ENCODE results near the gene ASIC3.

Gene ASIC3

GRCh38 chr7:151076863-151077704 is 28.8 kb downstream of the ASIC3 start:
- TF ChIP-seq, protein P1, sequence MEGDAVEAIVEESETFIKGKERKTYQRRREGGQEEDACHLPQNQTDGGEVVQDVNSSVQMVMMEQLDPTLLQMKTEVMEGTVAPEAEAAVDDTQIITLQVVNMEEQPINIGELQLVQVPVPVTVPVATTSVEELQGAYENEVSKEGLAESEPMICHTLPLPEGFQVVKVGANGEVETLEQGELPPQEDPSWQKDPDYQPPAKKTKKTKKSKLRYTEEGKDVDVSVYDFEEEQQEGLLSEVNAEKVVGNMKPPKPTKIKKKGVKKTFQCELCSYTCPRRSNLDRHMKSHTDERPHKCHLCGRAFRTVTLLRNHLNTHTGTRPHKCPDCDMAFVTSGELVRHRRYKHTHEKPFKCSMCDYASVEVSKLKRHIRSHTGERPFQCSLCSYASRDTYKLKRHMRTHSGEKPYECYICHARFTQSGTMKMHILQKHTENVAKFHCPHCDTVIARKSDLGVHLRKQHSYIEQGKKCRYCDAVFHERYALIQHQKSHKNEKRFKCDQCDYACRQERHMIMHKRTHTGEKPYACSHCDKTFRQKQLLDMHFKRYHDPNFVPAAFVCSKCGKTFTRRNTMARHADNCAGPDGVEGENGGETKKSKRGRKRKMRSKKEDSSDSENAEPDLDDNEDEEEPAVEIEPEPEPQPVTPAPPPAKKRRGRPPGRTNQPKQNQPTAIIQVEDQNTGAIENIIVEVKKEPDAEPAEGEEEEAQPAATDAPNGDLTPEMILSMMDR (IDR thresholded peaks at IDR 0.05; ENCODE audit: control insufficient read depth, insufficient read depth, low read depth, low read length, missing control alignments), result peak; percentile 56
- no peak for DNase-seq (ENCODE audit: low read depth)

GRCh38 chr7:151077705-151078232 is 29.4 kb downstream of the ASIC3 start:
- H3K4me3 ChIP-seq (ENCODE audit: control insufficient read depth, low read depth, low read length), result no peak overlapping the region
- TF ChIP-seq, protein P1 (IDR thresholded peaks at IDR 0.05; ENCODE audit: control insufficient read depth, insufficient read depth, low read depth, low read length, missing control alignments), result no peak
- DNase-seq (ENCODE audit: low read depth), result no peak

More at GRCh38 chr7:151076863-151077704, 28.8 kb downstream of the ASIC3 start:
- H3K4me3 ChIP-seq (ENCODE audit: control insufficient read depth, low read depth, low read length), result no peak overlapping the region

DNA sequence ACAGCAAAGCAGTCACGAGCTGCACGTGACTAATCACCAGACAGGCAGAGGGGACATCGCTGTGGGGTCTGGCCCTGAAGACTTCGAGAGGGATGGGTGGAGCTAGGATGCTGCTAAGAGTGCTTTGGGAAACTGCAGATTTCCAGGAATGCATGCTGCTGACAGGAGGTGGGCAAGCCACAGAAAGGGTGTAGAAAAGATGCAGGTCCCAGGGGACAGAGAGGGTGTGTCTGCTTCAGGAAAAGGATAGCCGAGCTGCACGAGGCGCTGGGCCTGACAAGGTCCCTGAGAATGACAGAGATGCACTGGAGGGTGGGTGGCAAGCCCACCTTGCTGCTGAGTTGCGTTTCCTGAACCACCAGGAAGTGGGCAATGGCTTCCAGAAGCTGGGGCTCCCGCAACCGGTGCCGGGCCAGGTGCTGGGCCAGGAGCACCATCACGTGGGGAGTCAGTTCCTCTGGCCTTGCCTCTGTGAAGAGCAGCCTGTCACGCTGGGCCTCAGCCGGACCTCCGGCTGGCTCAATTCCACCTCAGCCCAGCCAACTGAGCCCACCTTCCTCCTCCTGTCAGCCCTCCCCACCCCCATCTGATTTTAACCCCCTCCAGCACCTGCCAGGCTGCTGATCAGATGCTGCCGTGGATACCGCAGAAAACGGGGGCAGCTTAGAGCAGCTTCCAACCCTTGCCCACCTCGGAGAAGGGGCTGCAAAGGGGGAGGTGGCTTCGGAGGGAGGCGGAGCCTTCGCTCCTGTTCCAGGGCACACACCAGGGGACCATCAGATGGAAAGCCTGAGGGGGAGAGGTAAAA is 30.1 kb downstream of the ASIC3 start:
- DNase-seq (ENCODE audit: low read depth), result no peak
- TF ChIP-seq, protein P1 (IDR thresholded peaks at IDR 0.05; ENCODE audit: control insufficient read depth, insufficient read depth, low read depth, low read length, missing control alignments), result no peak
- no peak overlapping the region for H3K4me3 ChIP-seq (ENCODE audit: control insufficient read depth, low read depth, low read length)

GRCh38 chr7:151079199-151079910 is 31.0 kb downstream of the ASIC3 start:
- TF ChIP-seq, protein P1 (IDR thresholded peaks at IDR 0.05; ENCODE audit: control insufficient read depth, insufficient read depth, low read depth, low read length, missing control alignments), result no peak
- no peak for DNase-seq (ENCODE audit: low read depth)
- peak overlapping the region; percentile 96 for H3K4me3 ChIP-seq (ENCODE audit: control insufficient read depth, low read depth, low read length)

DNA sequence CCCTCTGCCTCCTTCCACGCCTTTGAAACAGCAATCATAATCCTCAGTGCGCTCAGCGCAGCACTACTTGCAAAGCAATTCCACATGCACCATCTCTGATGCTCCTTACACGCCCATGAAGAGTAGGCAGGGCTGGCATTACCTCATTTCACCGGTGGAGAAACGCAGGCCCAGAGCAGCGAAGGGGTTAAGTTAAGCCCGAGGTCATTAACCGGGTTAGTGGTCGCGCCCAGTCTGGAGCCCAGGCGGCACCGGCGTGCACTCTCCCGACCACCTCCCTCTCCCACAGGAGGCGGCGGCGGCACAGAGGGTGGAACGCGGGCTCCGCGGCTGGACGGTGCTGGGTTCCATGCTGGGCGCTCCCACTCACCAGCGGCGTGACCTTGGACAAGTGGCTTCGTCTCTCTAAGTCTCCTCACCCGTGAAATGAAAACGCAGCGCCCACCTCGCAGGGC is 31.8 kb downstream of the ASIC3 start:
- H3K4me3 ChIP-seq (ENCODE audit: control insufficient read depth, low read depth, low read length), result peak overlapping the region; percentile 96
- TF ChIP-seq, protein P1 (IDR thresholded peaks at IDR 0.05; ENCODE audit: control insufficient read depth, insufficient read depth, low read depth, low read length, missing control alignments), result no peak
- no peak for DNase-seq (ENCODE audit: low read depth)

All from AG09309 (cell line).